HEK293 (cell line): Measurements from ENCODE around the gene PTPRG.

Experiments used
- ATF2 ChIP-seq: fragments of 450-650 bp; formaldehyde crosslinking; IDR thresholded peaks from 2 replicates; pipeline ENCODE4 v1.5.1; 2016; ENCODE audit warnings: missing biosample characterization, missing genetic modification characterization, low read depth
- BCL11A ChIP-seq: fragments of 450-650 bp; formaldehyde crosslinking; IDR thresholded peaks from 2 replicates; pipeline ENCODE4 v1.5.1; 2016; ENCODE audit warnings: low read depth, missing biosample characterization, missing genetic modification characterization
- HOXC10 ChIP-seq: sonication (generic); formaldehyde crosslinking; IDR thresholded peaks from 2 replicates; pipeline ENCODE4 v1.8.1; 2023; ENCODE audit warnings: mild to moderate bottlenecking, missing genetic modification reagents
- KLF16 ChIP-seq: fragments of 450-650 bp; formaldehyde crosslinking; IDR thresholded peaks from 2 replicates; pipeline ENCODE4 v1.5.1; 2017; ENCODE audit warnings: missing biosample characterization, missing genetic modification characterization
- KLF8 ChIP-seq: fragments of 450-650 bp; formaldehyde crosslinking; IDR thresholded peaks from 2 replicates; pipeline ENCODE4 v1.5.1; 2016; ENCODE audit warnings: missing biosample characterization, missing genetic modification characterization
- MYNN ChIP-seq: fragments of 450-650 bp; formaldehyde crosslinking; IDR thresholded peaks from 2 replicates; pipeline ENCODE4 v1.5.1; 2016; ENCODE audit warnings: missing biosample characterization, missing genetic modification characterization, borderline replicate concordance
- REPIN1 ChIP-seq: fragments of 450-650 bp; formaldehyde crosslinking; IDR thresholded peaks from 2 replicates; pipeline ENCODE4 v1.5.1; 2017; ENCODE audit warnings: missing biosample characterization, missing genetic modification characterization, low read depth
- TRIM28 ChIP-seq: IDR thresholded peaks from 2 replicates; pipeline ENCODE4 v1.6.1; 2011; ENCODE audit warnings: low read length, control low read depth, borderline replicate concordance
- ZBTB1 ChIP-seq: fragments of 450-650 bp; formaldehyde crosslinking; IDR thresholded peaks from 2 replicates; pipeline ENCODE4 v1.5.1; 2016; ENCODE audit warnings: missing biosample characterization, missing genetic modification characterization
- ZBTB8A ChIP-seq: fragments of 450-650 bp; formaldehyde crosslinking; IDR thresholded peaks from 2 replicates; pipeline ENCODE4 v1.5.1; 2016; ENCODE audit warnings: missing biosample characterization, missing genetic modification characterization
- ZFP41 ChIP-seq: fragments of 450-650 bp; formaldehyde crosslinking; IDR thresholded peaks from 2 replicates; pipeline ENCODE4 v1.5.1; 2016; ENCODE audit warnings: missing biosample characterization, missing genetic modification characterization, borderline replicate concordance
- ZIC2 ChIP-seq: fragments of 450-650 bp; formaldehyde crosslinking; IDR thresholded peaks from 2 replicates; pipeline ENCODE4 v1.5.1; 2016; ENCODE audit warnings: missing biosample characterization, missing genetic modification characterization
- ZNF133 ChIP-seq: fragments of 450-650 bp; formaldehyde crosslinking; IDR thresholded peaks from 2 replicates; pipeline ENCODE4 v1.5.1; 2016; ENCODE audit warnings: missing biosample characterization, missing genetic modification characterization
- ZNF140 ChIP-seq: fragments of 450-650 bp; formaldehyde crosslinking; IDR thresholded peaks from 2 replicates; pipeline ENCODE4 v1.5.1; 2016; ENCODE audit warnings: missing biosample characterization, missing genetic modification characterization
- ZNF157 ChIP-seq: fragments of 450-650 bp; formaldehyde crosslinking; IDR thresholded peaks from 2 replicates; pipeline ENCODE4 v1.5.1; 2016; ENCODE audit warnings: missing biosample characterization, missing genetic modification characterization
- ZNF202 ChIP-seq: fragments of 450-650 bp; formaldehyde crosslinking; IDR thresholded peaks from 2 replicates; pipeline ENCODE4 v1.5.1; 2016; ENCODE audit warnings: missing biosample characterization, missing genetic modification characterization, borderline replicate concordance
- ZNF23 ChIP-seq: fragments of 450-650 bp; formaldehyde crosslinking; IDR thresholded peaks from 2 replicates; pipeline ENCODE4 v1.5.1; 2016; ENCODE audit warnings: missing biosample characterization, missing genetic modification characterization, borderline replicate concordance
- ZNF239 ChIP-seq: fragments of 450-650 bp; formaldehyde crosslinking; IDR thresholded peaks from 2 replicates; pipeline ENCODE4 v1.5.1; 2016; ENCODE audit warnings: missing biosample characterization, missing genetic modification characterization
- ZNF266 ChIP-seq: fragments of 450-650 bp; formaldehyde crosslinking; IDR thresholded peaks from 2 replicates; pipeline ENCODE4 v1.5.1; 2016; ENCODE audit warnings: missing biosample characterization, missing genetic modification characterization, low read depth
- ZNF274 ChIP-seq, 2 experiments: fragments of 200-500 bp in 1 of 2; fragments of 450-650 bp in 1 of 2; sonication (Bioruptor generic) in 1 of 2; formaldehyde crosslinking in 1 of 2; IDR thresholded peaks; 2 replicates each; pipeline versions ENCODE4 v1.5.1 to v1.6.1; 2014 to 2016; ENCODE audit warnings: borderline replicate concordance in 1 of 2, inconsistent platforms in 1 of 2, low read length in 1 of 2, missing biosample characterization in 1 of 2, missing genetic modification characterization in 1 of 2
- ZNF37A ChIP-seq: fragments of 450-650 bp; IDR thresholded peaks from 2 replicates; pipeline ENCODE4 v1.5.1; 2018; ENCODE audit warnings: missing biosample characterization, missing genetic modification characterization
- ZNF473 ChIP-seq: fragments of 450-650 bp; formaldehyde crosslinking; IDR thresholded peaks from 2 replicates; pipeline ENCODE4 v1.5.1; 2017; ENCODE audit warnings: missing biosample characterization, missing genetic modification characterization
- ZNF514 ChIP-seq: fragments of 450-650 bp; formaldehyde crosslinking; IDR thresholded peaks from 2 replicates; pipeline ENCODE4 v1.5.1; 2016; ENCODE audit warnings: missing biosample characterization, missing genetic modification characterization
- ZNF518A ChIP-seq: fragments of 450-650 bp; formaldehyde crosslinking; conservative IDR thresholded peaks from 2 replicates; pipeline ENCODE4 v1.5.1; 2016; ENCODE audit warnings: low read depth, missing biosample characterization, missing genetic modification characterization
- ZNF521 ChIP-seq: fragments of 450-650 bp; formaldehyde crosslinking; IDR thresholded peaks from 2 replicates; pipeline ENCODE4 v1.5.1; 2017; ENCODE audit warnings: missing biosample characterization, mild to moderate bottlenecking, missing genetic modification characterization
- ZNF544 ChIP-seq: fragments of 450-650 bp; formaldehyde crosslinking; IDR thresholded peaks from 2 replicates; pipeline ENCODE4 v1.5.0; 2017; ENCODE audit warnings: missing biosample characterization, missing genetic modification characterization
- ZNF76 ChIP-seq: fragments of 450-650 bp; formaldehyde crosslinking; IDR thresholded peaks from 2 replicates; pipeline ENCODE4; 2016; ENCODE audit warnings: low read depth, missing biosample characterization, missing genetic modification characterization, borderline replicate concordance
- ZSCAN30 ChIP-seq: fragments of 450-650 bp; IDR thresholded peaks from 2 replicates; pipeline ENCODE4 v1.5.1; 2018; ENCODE audit warnings: missing biosample characterization, mild to moderate bottlenecking, missing genetic modification characterization, moderate library complexity
- TF ChIP-seq, protein P1 (sequence below): fragments of 450-650 bp; formaldehyde crosslinking; IDR thresholded peaks from 2 replicates; pipeline ENCODE4 v1.5.1; 2017; ENCODE audit warnings: missing biosample characterization, missing genetic modification characterization
- TF ChIP-seq, protein P2 (sequence below): fragments of 450-650 bp; formaldehyde crosslinking; IDR thresholded peaks from 2 replicates; pipeline ENCODE4 v1.5.1; 2016; ENCODE audit warnings: missing biosample characterization, missing genetic modification characterization
- TF ChIP-seq, protein P3 (sequence below): fragments of 450-650 bp; formaldehyde crosslinking; IDR thresholded peaks from 2 replicates; pipeline ENCODE4 v1.5.1; 2016; ENCODE audit warnings: missing biosample characterization, missing genetic modification characterization

PTPRG gene

GRCh38 chr3:61664105-61664482 is 102.7 kb downstream of the PTPRG start (continued):
- TF ChIP-seq BCL11A: no peak
- no peak for TF ChIP-seq REPIN1 (tag by site-specific recombination)
- TF ChIP-seq ZNF140 (tag by site-specific recombination): no peak
- no peak for TF ChIP-seq MYNN
- TF ChIP-seq, protein P1, sequence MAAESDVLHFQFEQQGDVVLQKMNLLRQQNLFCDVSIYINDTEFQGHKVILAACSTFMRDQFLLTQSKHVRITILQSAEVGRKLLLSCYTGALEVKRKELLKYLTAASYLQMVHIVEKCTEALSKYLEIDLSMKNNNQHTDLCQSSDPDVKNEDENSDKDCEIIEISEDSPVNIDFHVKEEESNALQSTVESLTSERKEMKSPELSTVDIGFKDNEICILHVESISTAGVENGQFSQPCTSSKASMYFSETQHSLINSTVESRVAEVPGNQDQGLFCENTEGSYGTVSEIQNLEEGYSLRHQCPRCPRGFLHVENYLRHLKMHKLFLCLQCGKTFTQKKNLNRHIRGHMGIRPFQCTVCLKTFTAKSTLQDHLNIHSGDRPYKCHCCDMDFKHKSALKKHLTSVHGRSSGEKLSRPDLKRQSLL (tag by site-specific recombination): no peak
- TF ChIP-seq ZBTB8A (tag by site-specific recombination): peak; percentile 70
- no peak for TF ChIP-seq ZNF544 (tag by site-specific recombination)
- no peak for TF ChIP-seq ZNF23 (tag by site-specific recombination)
- TF ChIP-seq KLF16 (tag by site-specific recombination): peak; percentile 51
- TF ChIP-seq ZNF274 (IDR thresholded peaks at IDR 0.05; ENCODE audit: low read length): no peak
- no peak for TF ChIP-seq ZNF274 (tag by site-specific recombination; IDR thresholded peaks at IDR 0.05; ENCODE audit: borderline replicate concordance)
- no peak for TF ChIP-seq ZFP41
- TF ChIP-seq TRIM28: peak; percentile 22; the same call in 1 of the 2 replicates
- no peak for TF ChIP-seq HOXC10 (CRISPR knock-in tag)
- TF ChIP-seq ZNF473 (tag by site-specific recombination): no peak
- TF ChIP-seq ZNF76: no peak
- TF ChIP-seq, protein P2, sequence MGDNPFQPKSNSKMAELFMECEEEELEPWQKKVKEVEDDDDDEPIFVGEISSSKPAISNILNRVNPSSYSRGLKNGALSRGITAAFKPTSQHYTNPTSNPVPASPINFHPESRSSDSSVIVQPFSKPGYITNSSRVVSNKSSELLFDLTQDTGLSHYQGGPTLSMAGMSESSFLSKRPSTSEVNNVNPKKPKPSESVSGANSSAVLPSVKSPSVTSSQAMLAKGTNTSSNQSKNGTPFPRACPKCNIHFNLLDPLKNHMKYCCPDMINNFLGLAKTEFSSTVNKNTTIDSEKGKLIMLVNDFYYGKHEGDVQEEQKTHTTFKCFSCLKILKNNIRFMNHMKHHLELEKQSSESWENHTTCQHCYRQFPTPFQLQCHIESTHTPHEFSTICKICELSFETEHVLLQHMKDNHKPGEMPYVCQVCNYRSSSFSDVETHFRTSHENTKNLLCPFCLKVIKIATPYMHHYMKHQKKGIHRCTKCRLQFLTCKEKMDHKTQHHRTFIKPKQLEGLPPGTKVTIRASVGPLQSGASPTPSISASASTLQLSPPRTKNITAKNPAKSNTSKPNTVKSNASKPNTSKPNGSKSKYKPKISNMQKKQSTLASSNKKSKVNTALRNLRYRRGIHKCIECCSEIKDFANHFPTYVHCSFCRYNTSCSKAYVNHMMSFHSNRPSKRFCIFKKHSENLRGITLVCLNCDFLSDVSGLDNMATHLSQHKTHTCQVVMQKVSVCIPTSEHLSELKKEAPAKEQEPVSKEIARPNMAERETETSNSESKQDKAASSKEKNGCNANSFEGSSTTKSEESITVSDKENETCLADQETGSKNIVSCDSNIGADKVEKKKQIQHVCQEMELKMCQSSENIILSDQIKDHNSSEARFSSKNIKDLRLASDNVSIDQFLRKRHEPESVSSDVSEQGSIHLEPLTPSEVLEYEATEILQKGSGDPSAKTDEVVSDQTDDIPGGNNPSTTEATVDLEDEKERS: no peak
- no peak for TF ChIP-seq ZNF239 (tag by site-specific recombination)
- peak; percentile 45; the same call in 1 of the 2 replicates for TF ChIP-seq ZNF518A (tag by site-specific recombination)
- no peak for TF ChIP-seq ZNF521
- no peak for TF ChIP-seq ZBTB1 (tag by site-specific recombination)
- no peak for TF ChIP-seq ZNF157 (tag by site-specific recombination)
- TF ChIP-seq ZSCAN30 (tag by site-specific recombination): 0 out of 2 replicates have a peak, but pooled peaks have one; percentile 32
- TF ChIP-seq, protein P3, sequence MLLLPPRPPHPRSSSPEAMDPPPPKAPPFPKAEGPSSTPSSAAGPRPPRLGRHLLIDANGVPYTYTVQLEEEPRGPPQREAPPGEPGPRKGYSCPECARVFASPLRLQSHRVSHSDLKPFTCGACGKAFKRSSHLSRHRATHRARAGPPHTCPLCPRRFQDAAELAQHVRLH (tag by site-specific recombination): peak; percentile 68; the same call in 1 of the 2 replicates
- no peak for TF ChIP-seq ZNF266 (tag by site-specific recombination)
- no peak for TF ChIP-seq ZNF37A (tag by site-specific recombination)
- TF ChIP-seq ZIC2 (tag by site-specific recombination): peak; percentile 71
- TF ChIP-seq ZNF133 (tag by site-specific recombination): no peak
- TF ChIP-seq ZNF514 (tag by site-specific recombination): no peak
- no peak for TF ChIP-seq ZNF202
- peak; percentile 88 for TF ChIP-seq KLF8 (tag by site-specific recombination)
- TF ChIP-seq ATF2: 0 out of 2 replicates have a peak, but pooled peaks have one; percentile 26
